Testis (tissue), 2 donors: ENCODE measurements around the gene SOX6.

Source experiments
- CTCF ChIP-seq, 3 experiments: fragments of 450-650 bp in 2 of 3; fragments of 200-600 bp in 1 of 3; sonication (generic) in 1 of 3; IDR thresholded peaks; one replicate each; pipeline ENCODE4 v1.5.1; 2016 to 2019; ENCODE audit warnings: antibody characterized with exemption in 3 of 3, mild to moderate bottlenecking in 2 of 3, moderate library complexity in 1 of 3
- POLR2A ChIP-seq: fragments of 450-650 bp; IDR thresholded peaks from one replicate; pipeline ENCODE4 v1.6.1; 2017; ENCODE audit warnings: antibody characterized with exemption, mild to moderate bottlenecking, moderate library complexity

DNA sequence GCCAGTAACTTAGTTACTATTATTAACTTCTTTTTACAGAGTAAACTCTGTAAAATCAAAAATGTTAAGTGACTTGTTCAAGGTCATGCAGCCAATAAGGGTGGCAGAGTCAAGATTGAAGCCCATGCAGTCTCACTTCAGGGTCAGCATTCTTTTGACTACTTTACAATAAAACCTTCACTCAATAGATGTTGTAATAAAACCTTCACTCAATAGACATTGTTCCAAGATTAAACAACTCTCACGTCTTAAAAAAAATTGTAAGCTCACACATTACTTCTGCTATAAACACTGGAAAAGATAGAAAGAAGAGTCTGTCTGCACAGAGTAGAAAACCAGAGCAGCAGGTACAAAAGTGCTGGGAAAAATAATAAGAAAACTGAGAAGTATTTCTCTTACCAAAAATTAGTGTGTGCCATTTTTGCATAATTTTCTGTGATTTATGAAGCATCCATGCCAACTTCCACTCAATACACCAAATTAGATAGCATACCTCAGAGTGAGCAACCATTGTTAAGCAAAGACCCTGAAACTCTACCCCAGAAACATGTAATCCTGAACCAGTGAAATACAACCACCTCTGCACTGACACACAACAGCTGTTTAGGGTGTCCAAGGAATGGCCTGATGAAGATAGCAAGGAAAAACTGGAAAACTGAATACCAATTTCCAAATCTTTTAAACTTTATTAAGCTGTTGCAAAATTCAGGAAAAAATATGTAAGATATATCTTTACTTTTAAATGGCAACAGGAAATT, 4.9 kb upstream of the SOX6 start:
- no peak for TF ChIP-seq CTCF (IDR thresholded peaks at IDR 0.05)
- TF ChIP-seq POLR2A: no peak
